ENCODE results near the gene PCDH1.
"Not testable (repeated sequence)": the region's sequence is repeated elsewhere in the genome, so short reads cannot be mapped to it uniquely, and the experiment has no call there.

The PCDH1 gene

DNA sequence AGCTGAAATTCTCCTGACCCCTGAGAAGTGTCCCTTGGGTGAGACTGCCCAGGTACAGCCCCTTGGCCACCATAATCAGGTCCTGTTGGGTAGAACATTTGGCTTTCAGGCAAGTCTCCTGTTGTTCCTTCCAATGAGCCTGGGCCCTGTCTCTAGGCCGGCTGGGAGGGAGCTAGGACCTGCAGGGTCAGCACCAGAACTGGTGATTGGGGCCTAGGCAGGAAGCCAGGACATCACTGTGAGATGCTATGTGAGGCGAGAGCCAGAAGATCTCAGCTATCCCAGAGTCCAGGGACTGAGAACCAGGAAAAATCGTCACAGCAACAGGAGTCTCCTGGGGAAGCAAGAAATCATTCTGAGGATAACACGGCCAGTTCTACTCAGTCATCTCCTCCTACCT is 51.5 kb downstream of the PCDH1 start:
- no peak for DNase-seq

DNA sequence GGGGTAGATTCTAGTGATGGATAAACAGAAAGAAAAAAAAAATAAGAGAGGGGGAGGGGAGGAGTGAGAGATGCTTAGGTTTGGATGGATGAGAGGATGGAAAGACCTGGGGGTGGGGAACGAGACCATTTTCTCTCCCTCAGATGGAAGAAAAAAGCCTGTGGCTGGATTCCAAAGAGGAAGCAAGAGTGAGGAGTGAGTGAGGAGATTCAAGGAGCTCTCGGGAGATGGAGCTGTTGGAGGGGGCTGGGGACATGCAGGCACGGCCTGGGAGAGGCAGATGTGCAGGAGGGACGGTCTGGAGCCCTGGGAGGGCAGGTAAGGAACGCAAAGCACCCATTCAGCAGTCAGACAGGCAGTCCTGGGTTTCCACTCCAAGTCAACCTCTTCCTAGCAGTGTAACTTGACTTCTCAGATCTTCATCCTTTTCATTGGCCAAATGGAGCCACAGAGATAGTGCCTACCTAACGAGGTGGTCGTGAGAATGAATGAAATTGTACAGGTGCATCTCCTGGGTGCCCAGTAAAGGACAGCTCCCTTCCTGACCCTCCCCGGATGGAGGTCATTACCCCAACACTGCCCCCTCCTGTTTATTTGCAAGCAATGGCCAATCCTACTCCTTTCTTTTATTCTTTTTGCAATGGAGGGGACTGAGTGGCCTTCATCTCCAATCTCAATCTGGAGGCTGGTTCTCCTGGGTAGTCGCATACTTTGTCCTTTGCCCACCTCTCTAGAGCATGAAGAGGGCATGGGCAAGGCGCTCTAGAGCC is 52.2 kb downstream of the PCDH1 start:
- DNase-seq, result no peak

DNA sequence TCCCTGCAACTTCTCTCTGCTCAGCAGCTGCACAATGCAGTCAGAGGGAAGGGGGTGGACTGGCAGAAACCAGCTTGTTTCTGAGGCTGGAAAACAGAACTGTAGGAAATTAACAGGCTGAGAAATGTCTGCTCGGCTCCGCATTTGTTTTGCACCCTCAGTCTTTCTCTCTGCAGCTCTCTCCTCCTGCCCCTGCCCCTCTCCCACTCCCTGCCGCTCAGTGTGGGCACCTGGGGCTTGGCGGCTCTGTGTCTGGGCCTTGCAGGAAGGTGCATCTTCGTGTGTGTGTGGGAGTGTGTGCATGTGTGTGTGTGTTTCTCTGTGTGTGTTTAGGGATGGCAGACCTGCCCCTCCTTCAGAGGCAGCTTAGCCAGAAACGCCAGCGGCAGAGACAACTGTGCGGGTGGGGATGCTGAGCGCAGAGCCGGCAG is 53.0 kb downstream of the PCDH1 start:
- DNase-seq, result no peak

DNA sequence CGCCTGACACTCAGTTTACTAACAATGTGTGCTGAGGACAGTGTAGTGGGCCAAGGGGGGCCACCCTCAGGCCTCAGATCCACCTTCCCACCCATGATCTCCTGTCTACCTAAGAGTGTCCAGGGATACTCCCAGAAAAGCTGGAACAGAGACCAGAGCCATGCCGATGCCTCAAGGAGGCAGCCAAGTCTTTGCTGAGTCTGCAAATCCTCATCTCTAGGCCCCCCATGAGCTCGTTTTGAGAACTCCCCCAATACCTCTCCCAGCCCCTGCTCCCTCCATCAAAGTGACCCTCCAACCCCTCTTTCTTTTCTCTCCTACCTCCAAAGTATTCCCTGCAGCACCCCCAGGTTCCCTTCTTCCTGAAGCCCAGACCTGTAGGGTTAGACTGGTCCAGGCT is 53.5 kb downstream of the PCDH1 start:
- DNase-seq, result no peak

DNA sequence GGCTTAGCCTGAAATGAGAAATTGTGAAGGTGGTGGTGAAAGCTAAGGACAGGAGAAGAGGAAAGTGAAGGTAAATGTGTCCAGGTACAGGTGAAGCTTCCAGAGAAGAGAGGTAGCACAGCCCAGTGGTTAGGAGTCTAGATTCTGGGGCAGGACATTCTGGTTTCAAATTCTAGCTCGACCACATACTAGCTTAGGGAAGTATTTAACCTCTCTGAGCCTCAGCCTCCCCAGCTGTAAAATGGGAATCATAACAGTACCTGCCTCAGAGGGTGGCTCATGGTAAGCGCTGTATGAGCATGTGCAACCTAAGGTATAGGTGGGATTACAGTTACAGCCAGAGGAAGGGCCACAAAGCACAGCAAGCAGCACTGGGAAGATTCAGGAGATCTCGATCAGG is 55.2 kb downstream of the PCDH1 start:
- no peak for DNase-seq

DNA sequence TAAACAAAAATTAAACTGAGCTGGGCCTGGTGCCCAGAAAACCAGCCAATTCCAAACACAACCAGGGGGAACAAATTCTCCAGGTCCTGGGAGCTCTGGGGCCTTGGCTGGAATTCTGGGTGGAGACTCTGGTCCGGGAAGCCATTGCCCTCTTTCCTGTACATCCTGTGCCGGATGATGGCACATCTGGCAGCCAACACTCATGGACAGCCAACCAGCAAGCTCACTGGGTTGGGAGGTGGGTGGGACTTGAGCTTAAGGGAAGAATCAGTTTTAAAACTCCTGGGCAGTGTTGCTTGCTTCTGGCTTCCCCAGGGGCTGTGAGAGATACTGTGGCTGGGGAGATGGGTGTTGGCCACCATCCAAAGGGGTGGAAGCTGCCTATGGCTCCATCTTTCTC is 56.1 kb downstream of the PCDH1 start:
- DNase-seq, result no peak

DNA sequence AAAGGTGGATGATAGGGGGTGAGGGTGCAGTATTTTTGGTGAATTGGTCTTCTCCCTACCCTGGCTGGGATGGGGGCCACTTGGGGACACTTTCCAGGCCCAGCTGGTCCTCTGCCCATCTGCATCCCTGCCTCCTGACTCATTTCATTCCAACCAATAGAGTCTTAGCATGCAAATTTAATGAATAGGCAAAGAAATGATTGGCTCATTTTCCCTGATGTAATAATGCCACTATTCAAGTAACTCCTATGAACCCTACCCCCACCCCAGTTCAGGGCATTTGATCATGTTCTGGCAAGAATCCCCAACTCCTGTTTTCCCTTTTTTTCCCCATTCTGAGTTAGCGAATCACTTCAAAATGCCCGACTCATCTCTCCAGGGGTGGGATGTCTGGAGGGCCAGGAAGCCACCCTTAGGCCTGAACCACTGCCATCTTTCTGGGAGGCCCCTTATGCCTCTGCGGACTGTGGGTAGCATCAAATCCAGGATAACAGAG is 56.7 kb downstream of the PCDH1 start:
- DNase-seq, result no peak

DNA sequence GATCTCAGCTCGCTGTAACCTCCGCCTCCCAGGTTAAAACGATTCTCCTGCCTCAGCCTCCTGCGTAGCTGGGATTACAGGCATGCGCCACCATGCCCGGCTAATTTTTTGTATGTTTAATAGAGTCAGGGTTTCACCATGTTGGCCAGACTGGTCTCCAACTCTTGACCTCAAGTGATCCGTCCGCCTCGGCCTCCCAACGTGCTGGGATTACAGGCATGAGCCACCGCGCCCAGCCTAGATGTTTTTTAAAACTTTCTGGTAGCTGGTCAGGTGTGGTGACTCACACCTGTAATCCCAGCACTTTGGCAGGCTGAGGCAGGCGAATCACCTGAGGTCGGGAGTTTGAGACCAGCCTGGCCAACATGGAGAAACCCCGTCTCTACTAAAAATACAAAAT is 57.5 kb downstream of the PCDH1 start:
- not testable (repeated sequence) for DNase-seq

DNA sequence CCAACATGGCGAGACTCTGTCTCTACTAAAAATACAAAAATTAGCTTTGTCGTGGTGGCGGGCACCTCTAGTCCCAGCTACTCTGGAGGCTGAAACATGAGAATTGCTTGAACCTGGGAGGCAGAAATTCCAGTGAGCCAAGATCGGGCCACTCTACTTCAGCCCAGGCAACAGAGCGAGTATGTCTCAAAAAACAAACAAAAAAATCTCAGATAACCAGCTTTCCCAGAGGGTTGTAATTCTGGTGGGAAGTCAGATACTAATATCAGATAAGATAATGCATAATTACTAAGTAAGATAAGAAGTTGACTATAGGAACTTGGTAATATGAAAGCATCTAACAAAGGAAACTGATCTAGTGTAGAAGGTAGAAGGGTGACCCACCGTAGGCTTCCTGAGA is 60.6 kb downstream of the PCDH1 start:
- DNase-seq, result no peak

DNA sequence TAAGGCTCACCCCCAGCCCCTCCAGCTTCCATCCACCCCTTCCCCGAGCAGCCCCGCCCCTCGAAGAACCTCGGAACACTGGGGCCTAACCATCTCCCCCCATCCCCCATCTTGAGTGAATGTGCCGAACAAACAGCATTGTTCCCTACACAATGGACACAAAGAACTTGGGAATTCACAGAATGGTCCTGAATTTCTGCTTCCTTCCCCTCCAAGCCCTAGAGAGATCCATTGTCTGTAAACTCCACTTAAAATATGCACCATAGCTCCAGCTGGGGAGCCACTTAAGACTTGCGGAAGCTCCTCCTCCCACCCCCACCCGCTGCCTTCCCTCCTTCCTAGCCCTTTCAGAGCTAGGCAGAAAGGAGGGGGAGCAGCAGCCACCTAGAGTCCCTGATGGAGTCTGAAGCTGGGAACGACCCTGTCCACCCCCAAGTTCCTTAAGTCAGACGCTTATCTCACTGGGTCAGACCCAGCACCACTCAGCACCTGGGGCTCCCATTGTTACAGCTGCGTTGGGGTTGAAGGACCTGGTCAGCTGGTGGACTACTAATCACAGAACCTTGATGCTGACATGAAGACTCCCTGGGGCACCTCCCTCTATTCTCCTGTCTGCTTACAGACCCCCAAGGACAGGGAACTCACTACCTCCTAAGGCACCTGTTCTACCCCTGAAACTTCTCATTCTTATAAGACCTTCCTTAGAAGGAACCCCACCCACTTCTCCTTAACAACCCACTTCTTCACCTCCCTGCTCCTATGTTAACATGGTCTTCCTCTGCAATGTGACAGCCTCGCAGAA is 61.4 kb downstream of the PCDH1 start:
- DNase-seq, result no peak

DNA sequence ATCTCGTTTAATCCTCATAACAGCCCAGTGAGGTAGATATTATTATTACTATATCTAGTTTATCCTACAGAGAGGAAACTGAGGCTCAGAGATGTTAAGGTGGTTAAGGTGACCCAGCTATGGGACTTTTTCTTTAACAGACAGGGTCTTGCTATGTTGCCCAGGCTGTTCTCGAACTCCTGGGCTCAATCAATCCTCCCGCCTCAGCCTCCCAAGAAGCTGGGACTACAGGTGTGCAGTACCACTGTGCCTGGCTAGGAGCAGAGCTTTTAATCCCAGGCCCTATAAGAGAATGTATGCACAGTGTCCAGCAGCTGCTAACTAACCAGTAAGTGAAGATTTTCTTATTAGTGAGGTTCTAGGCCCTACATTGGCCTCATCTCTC is 62.4 kb downstream of the PCDH1 start:
- DNase-seq, result no peak

DNA sequence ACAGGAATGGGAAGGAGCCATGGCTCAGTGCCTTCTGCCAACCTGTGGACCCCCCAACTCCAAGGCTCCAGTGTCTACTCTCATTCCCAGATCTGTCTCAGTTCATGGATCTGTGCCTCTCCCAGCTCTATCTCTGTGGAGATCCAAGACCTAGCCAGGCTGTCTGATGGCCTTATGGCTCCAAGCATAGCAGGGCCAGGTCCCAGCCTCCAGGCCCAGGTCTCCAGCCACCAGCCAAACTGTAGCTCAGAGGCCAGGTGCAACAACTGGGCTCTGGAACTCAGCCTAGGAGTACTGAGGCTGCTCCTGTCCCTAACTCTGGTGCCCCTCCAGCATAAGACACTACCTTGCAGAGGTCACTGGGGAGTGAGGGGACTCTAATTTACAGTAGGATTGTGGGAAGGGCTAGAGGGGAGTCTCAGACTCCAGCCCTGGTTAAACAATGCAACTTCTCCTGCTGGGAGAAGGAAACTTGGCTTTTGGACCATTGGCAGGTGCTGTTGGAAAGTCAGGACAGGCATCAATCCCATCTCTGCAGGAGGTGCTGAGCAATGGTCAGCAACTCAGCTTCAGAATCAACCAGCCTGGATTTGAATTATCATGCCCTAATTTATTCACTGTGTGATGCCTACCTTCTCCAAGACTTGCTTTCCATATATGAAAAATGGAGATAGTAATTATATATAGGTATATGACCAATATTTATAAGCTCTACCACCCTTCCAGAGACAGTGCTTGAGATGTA is 63.0 kb downstream of the PCDH1 start:
- no peak for DNase-seq

DNA sequence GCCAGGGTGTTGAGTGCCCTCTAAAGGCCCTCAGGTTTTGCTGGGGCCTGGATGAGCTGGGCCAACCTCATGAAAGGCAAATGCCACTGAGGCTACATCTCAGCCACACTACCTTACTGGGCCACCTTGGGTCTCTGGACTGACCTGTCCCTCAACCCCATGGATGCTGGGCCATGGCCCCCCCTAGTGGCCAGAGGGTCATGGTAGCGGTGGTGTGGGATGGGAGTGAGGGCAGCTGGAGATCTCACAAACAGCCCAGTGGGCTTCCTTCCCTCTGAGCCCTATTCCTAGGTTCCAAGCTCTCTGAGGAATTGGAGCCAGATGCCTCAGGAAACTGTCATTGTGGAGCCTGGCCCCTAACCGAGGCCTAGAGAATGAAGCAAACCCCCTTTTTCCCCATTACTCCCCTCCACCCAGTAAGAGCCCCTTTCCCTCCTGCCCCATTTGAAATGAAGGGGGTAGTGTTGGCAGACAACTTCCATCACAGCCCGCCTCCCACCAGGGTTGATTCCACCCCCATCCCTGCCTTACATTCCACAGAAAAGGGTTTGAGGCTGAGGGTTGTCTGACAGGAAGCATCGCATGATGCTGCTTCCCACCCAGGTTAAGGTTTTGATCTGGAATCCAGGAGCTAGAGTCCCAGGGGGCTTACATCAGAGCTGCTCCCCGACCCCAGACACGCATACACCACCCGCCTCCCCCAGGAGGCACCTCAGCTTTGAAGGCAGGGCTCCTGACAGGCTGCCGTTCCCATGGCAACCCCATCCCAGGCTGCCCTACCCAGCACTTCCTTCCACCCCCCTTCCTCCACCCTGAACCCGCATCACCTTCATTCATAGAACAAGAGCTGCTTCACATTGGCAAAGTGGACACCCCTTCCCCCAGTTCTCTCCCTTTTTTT is 63.9 kb downstream of the PCDH1 start:
- peak; percentile 45 for DNase-seq

DNA sequence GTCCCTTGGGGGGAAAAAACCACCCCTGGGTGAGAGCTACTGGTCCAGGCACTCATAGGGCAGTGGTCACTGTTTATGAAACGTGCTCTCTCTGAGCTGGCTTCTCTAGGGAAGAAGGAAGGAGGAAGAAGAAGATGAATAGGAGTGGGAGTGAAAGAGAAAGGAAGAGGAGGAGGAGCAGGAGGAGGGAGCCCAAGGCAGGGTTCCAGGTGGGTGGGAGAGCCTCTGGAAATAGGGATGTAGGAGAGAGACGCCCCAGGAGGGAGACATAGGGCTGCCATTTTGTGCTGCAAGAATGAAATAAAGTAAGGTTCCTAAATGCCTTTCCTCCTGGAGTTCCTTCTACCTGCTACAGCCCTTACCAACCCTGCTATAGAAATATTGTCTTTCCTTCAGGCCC is 65.7 kb downstream of the PCDH1 start:
- no peak for DNase-seq

DNA sequence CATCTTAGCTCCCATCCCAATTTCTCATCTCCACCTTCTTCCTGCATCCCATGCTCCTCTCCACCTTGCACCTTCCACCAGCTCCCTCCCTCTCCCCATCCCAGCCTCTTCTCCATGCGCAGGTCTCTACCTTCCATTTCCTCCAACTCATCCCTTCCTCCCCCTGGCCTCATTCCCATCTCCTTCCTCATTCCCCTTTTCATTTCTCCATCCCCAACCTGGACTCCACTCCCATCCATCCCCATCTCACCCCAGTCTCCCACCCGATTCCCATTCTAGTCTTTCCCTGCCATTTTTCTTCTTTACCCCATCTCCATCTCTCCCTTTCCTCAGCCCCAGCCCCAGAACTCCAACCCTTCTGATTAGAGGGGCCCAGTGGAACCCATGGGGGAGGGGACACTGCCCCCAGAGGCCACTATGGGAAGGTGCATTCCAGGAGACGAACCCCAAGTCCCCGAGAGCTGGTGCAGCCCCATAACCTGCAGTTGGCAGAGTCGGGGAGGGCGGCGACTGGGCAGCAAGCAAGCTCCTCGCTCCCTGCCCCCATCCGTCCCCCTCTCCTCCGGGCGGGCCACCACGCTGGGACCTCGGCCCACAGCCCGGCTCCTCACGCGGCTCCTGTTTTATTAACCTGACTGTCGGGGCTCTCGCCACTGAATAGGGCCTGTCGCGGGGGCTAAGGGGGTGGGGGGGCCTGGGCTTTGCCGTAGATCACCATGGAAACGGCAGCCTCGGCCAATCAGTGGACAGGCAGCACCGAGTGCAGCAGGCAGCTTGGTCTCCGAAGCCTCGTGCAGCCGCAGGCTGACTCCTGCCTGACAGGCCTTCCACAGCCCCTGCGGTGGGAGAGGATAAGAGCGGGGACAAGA is 66.7 kb downstream of the PCDH1 start:
- peak; percentile 37 for DNase-seq

DNA sequence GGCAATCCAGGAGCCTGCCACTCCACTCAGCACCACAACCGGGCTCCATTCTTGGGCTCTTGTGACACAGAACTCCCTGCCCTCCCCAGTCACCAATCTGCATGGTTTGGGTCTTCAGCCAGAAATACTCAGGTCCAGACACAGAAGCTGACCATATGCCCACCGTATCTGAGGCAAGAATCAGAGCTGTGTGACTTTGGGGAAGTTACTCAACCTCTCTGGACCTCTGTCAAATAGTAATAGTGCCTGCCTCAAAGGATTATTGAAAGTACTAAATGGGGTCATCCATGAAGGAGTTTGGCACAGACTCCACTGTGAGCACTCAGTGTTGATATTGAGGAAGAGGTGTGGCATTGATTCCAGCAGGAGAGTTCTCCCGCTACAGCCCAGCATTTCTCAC is 67.5 kb downstream of the PCDH1 start:
- DNase-seq, result no peak

DNA sequence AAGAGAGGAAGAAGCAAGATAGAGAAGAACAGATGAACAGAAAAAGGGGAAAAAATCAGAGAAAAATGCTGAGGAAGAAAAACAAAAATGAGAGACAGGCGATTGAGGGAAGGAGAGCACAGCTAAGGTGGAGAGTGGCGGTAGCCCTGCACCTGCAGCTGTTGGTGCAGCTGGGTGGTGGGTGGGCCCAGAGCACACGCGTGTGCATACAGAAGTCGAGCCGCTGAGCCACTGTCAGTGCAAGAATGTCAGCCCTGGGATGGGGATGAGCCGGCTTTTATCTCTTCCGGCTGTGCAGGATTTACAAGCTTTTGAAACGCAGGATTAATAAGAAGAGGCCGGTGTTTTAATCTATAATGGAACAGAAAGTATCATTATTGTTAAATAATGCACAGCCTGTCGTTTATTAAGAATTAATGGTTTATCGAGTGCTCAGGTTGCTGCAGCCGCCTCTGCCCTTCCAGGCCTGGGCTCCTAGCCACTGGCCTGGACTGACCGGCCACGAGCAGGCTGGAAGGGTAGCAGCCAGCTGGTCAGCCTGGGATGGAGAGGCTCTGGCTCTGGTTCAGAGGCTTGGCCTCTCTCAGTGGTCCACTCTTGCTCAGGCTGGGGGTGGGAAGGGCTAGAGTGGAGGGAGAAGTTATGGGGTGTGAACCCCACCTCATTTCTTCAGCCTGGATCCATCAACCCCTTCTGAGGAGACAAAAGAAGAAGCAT is 68.7 kb downstream of the PCDH1 start:
- no peak for DNase-seq

DNA sequence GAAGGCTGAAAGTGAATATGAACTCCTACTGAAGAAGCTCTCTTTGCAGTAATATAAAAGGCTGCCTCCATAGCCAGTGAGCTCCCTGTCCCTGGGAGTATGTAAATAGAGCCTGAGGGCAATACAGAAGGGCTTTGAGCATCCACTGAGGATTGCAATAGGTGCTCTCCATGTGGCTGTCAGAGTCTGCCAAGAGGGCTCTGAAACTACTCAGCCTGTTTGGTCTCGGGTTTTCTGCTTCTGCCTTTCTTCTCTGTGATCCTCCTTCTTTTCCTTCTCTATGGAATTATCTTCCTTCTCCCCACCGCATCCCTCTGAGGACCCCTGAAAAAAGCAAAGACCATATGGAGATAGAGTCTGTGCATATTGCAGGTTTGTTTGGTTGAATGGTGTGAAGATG is 69.4 kb downstream of the PCDH1 start:
- no peak for DNase-seq

DNA sequence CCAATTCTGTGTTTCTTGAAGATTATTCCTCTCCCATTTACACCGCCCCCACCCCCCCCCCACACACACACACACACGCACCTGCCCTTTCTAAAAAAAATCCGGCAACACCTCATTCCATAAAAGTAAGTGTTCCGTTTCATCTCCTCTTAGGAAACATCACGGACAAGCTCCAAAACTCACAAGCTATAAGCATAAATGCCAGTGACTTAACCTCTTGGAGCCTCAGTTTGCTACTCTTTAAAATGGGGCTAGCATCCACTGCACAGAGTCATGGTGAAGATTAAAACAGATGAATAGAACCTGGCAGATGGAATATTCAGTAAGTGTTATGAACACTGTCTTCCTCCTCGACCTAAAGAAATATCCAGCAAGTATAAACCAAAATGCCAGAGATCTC is 70.5 kb downstream of the PCDH1 start:
- no peak for DNase-seq

DNA sequence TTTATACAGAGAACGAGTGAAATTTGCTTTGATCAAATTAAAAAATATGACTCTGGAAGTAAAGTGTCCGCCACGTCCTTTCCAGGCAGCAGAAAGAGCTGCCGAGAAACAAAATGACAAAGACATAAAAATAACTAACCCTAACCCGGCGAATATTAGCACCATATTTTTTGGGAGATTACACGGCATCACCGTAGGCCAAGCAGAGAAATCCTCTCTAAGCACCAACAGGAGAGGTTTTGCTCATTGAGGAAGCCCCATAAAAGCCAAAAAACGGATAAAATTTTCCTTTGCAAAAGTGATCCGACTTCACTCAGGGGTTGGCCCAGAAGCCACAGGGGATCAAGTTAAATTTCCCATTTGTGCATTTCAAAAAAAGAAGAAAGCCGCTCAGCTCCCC is 70.9 kb downstream of the PCDH1 start:
- DNase-seq, result no peak

DNA sequence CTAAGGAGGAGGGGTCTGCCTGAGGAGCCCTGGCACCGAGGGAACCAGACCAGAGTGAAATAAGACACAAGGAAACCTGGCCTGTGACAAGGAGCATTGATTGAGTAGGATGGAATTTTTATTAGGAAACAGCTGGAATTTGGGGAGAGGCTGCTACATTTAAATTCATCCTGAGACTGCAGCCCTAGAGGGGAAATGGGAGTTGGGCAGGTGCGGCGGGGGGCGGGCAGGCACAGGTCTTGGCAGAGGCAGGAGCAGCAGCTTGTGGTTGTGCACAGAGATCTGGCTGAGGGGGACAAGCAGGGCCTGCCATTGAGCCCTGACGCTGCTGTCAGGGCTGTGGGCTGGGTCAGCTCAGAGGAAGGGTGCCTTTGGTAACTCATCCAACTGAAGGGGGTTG is 71.6 kb downstream of the PCDH1 start:
- DNase-seq, result no peak
